Thyroid gland (tissue), 4 donors: ENCODE results near the gene TECPR2. TPM values are rescaled to one million over a fixed set of nuclear protein-coding genes. Genes with fewer than 3 reads are reported as not detected.

ENCODE experiments used
- DNase-seq, 2 donors: peaks; one replicate each; pipeline ENCODE4 v3.0.0-alpha.2; 2019
- H3K27ac ChIP-seq, 3 donors: fragments of 200-600 bp; sonication (generic); 1 replicate in 2 of 3; 2 replicates in 1 of 3; pipeline ENCODE4 v1.5.1; 2016 to 2019; ENCODE audit warnings: mild to moderate bottlenecking in 1 of 3, moderate library complexity in 1 of 3
- H3K27me3 ChIP-seq: fragments of 200-600 bp; sonication (generic); one replicate; pipeline ENCODE4 v1.5.1; 2019
- H3K36me3 ChIP-seq, 2 donors: fragments of 200-600 bp; sonication (generic); one replicate each; pipeline ENCODE4 v1.5.1; 2016 to 2019
- H3K4me1 ChIP-seq, 2 donors: fragments of 200-600 bp; sonication (generic); one replicate each; pipeline ENCODE4 v1.5.1; 2017 to 2019
- H3K4me3 ChIP-seq, 3 donors: fragments of 200-600 bp; sonication (generic); replicated peaks in 1 of 3; 1 replicate in 2 of 3; 2 replicates in 1 of 3; pipeline ENCODE4 v1.5.1; 2016; ENCODE audit warnings: mild to moderate bottlenecking in 1 of 3
- H3K9me3 ChIP-seq: fragments of 200-600 bp; sonication (generic); one replicate; pipeline ENCODE4 v1.5.1; 2017
- POLR2A ChIP-seq, 2 donors: fragments of 450-650 bp; IDR thresholded peaks; one replicate each; pipeline ENCODE4 v1.6.1; 2017; ENCODE audit warnings: antibody characterized with exemption in 2 of 2, mild to moderate bottlenecking in 2 of 2, moderate library complexity in 1 of 2
- WGBS, 2 donors: methylation state at CpG; one replicate each; pipeline ENCODE4 v1.1.5; 2017; 5-methylcytosine and 5-hydroxymethylcytosine counted together
- intact Hi-C: fragments of 100-400 bp; cut with DNase I; formaldehyde crosslinking; loops from one replicate; pipeline ENCODE4 v1.15.1; 2023
- total RNA-seq, 4 donors: library from RNA; depleted of rRNA; stranded (reverse); fragments of >200 nt; gene quantifications; one replicate each; pipeline ENCODE4 v1.2.3, GENCODE V29; 2016
- TF ChIP-seq, protein P1 (sequence below), 6 experiments: fragments of 200-600 bp in 3 of 6; fragments of 450-650 bp in 3 of 6; sonication (generic) in 3 of 6; IDR thresholded peaks; one replicate each; pipeline ENCODE4 v1.5.1; 2016 to 2019; ENCODE audit warnings: antibody characterized with exemption in 6 of 6, mild to moderate bottlenecking in 2 of 6, inconsistent platforms in 1 of 6, moderate library complexity in 1 of 6

TECPR2 gene
- total RNA-seq, 4 donors from 2014 or later, result 11.8 to 23.8 (median 19.0) TPM

DNA sequence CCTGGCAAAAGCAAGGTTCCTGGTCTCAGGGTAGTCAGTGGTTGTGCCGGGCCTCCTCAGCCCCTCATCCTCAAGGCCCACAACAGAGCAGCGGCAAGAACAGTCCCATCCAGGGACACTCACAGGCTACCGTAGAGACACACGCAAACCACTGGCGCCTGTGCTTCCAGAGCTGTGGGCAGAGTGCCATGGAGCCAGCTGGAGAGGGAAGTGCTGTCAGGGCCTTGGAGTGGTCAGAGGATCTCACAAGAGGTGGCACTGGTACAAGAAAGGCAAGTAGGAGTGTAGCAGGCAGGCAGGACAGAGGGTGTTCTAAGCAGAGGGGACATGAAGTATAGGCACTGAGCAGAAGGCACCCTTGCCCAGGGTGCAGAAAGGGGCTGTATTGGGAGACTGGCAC, 112.2 kb downstream of the TECPR2 start:
- 22% methylated on average over 5 of the region's 5 CpGs; no CpG with 5 or more reads in 1 of the 2 donors for WGBS, 2 donors
- Histone ChIP-seq H3K9me3 (no peaks in the 10 kb centered on the region), H3K36me3 (no peaks in the 10 kb centered on the region), H3K27me3 (no peaks in the 10 kb centered on the region), H3K4me1 (peaks cover 11 to 32% of the 10 kb centered on the region in 2 donors), H3K4me3 (no peak overlapping the region), H3K27ac (peak overlapping the region in 2 of 3 donors; percentile 19 to 23)
- intact Hi-C loops, result no loop called here
- no peak for TF ChIP-seq POLR2A (IDR thresholded peaks at IDR 0.05)
- TF ChIP-seq, protein P1, sequence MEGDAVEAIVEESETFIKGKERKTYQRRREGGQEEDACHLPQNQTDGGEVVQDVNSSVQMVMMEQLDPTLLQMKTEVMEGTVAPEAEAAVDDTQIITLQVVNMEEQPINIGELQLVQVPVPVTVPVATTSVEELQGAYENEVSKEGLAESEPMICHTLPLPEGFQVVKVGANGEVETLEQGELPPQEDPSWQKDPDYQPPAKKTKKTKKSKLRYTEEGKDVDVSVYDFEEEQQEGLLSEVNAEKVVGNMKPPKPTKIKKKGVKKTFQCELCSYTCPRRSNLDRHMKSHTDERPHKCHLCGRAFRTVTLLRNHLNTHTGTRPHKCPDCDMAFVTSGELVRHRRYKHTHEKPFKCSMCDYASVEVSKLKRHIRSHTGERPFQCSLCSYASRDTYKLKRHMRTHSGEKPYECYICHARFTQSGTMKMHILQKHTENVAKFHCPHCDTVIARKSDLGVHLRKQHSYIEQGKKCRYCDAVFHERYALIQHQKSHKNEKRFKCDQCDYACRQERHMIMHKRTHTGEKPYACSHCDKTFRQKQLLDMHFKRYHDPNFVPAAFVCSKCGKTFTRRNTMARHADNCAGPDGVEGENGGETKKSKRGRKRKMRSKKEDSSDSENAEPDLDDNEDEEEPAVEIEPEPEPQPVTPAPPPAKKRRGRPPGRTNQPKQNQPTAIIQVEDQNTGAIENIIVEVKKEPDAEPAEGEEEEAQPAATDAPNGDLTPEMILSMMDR (IDR thresholded peaks at IDR 0.05), result no peak
- peak; percentile 95 to 97 for DNase-seq

DNA sequence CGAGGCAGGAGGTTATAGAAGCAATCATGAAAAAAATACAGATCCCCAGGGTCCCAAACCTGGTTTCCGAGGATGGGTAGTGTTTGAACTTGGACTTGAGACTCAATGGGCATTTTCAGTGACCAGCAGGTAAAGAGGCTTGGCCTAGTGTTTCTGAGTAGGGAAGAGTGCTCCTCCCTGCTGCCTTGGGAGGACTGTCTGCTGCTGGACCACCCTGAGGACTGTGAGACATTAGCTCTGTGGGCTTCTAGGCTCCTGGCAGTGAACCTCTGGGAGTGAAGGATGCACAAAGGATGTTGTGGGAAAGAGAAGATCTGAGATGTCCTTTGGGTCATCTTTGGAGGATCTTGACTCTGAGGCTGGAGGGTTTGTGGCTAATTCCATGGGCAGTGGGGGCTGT, 116.4 kb downstream of the TECPR2 start:
- H3K27ac ChIP-seq, result peak overlapping the region in 1 of 3 donors; percentile 45
- TF ChIP-seq, protein P1 (IDR thresholded peaks at IDR 0.05), result no peak
- TF ChIP-seq POLR2A (IDR thresholded peaks at IDR 0.05), result no peak
- H3K4me3 ChIP-seq, result no peak overlapping the region
- no peaks in the 10 kb centered on the region for H3K27me3 ChIP-seq
- peaks cover 0 to 19% of the 10 kb centered on the region in 2 donors for H3K4me1 ChIP-seq
- H3K36me3 ChIP-seq, result no peaks in the 10 kb centered on the region
- no peaks in the 10 kb centered on the region for H3K9me3 ChIP-seq
- no peak for DNase-seq
- 94% methylated on average over 2 of the region's 2 CpGs for WGBS, 2 donors
- intact Hi-C loops, result no loop called here

DNA sequence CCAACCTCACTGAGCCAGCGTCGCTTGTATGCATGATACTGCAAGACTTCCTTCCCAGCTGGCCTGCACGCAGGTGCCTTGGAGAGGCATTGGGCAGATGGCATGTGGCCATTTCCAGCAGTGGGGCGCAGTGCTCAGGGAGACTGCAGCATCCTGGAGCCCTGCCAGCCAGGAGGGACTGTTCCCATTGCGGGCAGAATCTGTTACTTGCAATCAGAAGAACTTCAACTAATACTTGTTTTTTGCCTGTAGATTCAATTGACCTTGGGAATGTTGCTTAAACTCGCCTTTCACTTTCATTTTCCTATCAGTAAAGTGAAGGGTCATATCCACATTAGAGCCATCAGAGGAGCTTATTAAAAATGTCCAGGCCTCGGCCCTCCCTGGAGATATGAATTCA, 117.0 kb downstream of the TECPR2 start:
- H3K4me1 ChIP-seq, result peaks cover 0 to 17% of the 10 kb centered on the region in 2 donors
- 36 to 43% methylated on average over 7 of the region's 7 CpGs for WGBS, 2 donors
- H3K36me3 ChIP-seq, result no peaks in the 10 kb centered on the region
- TF ChIP-seq POLR2A (IDR thresholded peaks at IDR 0.05), result no peak
- TF ChIP-seq, protein P1 (IDR thresholded peaks at IDR 0.05), result no peak
- peak; percentile 92 to 94 for DNase-seq
- H3K4me3 ChIP-seq, result no peak overlapping the region
- H3K9me3 ChIP-seq, result no peaks in the 10 kb centered on the region
- intact Hi-C loops, result no loop called here
- peak overlapping the region in 2 of 3 donors; percentile 42 to 45 for H3K27ac ChIP-seq
- no peaks in the 10 kb centered on the region for H3K27me3 ChIP-seq

DNA sequence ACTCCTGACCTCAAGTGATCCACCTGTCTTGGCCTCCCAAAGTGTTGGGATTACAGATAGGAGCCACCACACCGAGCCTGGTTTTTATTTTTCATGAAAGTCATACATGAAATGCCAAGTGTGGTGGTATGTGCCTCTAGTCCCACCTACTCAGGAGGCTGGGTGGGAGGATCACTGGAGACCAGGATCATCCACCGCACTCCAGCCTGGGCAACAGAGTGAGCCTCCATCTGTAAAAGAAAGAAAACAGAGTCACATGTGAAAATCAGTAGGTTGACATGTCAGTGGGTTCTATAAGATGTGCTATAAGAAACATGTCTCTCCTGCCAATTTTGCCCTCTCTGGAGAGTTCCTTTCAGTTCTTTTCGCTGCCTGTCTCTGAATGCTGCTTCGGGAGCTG, 118.6 kb downstream of the TECPR2 start:
- WGBS, 2 donors, result 91 to 99% methylated on average over 4 of the region's 4 CpGs
- intact Hi-C loops, result no loop called here
- Histone ChIP-seq H3K36me3 (no peaks in the 10 kb centered on the region), H3K4me3 (no peak overlapping the region), H3K27me3 (no peaks in the 10 kb centered on the region), H3K27ac (no peak overlapping the region), H3K9me3 (no peaks in the 10 kb centered on the region), H3K4me1 (peaks cover 0 to 10% of the 10 kb centered on the region in 2 donors)
- DNase-seq, result no peak
- TF ChIP-seq, protein P1 (IDR thresholded peaks at IDR 0.05), result no peak
- no peak for TF ChIP-seq POLR2A (IDR thresholded peaks at IDR 0.05)

DNA sequence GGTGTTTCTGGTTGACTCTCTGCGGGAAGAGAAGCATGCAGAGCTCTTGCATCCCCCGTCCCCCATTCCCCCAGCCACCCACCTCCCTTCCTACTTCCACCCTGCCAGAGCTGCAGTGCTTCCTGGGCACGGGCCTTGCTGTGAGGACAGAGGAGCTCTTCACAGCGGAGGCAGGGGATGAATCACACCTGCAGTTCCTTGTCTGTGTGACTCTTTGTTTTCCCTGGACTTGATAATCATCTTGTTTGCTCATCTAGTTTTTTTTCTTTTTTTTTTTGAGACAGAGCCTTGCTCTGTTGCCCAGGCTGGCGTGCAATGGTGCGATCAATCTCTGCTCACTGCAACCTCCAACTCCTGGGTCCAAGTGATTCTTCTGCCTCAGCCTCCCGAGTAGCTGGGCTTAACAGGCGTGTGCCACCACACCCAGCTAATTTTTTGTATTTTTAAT, 119.1 kb downstream of the TECPR2 start:
- TF ChIP-seq POLR2A (IDR thresholded peaks at IDR 0.05), result no peak
- TF ChIP-seq, protein P1 (IDR thresholded peaks at IDR 0.05), result no peak
- Histone ChIP-seq H3K9me3 (no peaks in the 10 kb centered on the region), H3K27me3 (no peaks in the 10 kb centered on the region), H3K36me3 (no peaks in the 10 kb centered on the region), H3K27ac (no peak overlapping the region), H3K4me3 (no peak overlapping the region), H3K4me1 (peaks cover 0 to 10% of the 10 kb centered on the region in 2 donors)
- DNase-seq, result no peak
- 91 to 94% methylated on average over 8 of the region's 8 CpGs for WGBS, 2 donors
- intact Hi-C loops, result no loop called here
